DOHH2 (cell line): ENCODE results near the gene CAMKMT.

Source experiments
- H3F3A ChIP-seq: fragments of 200-600 bp; sonication (generic), shearing (Covaris generic); 2 replicates; pipeline ENCODE4 v1.6.0; 2016; ENCODE audit warnings: antibody characterized with exemption, mild to moderate bottlenecking; ENCODE audit not compliant: control insufficient read depth, insufficient read depth
- H3K27ac ChIP-seq: fragments of 200-600 bp; sonication (generic); 2 replicates; pipeline ENCODE4 v1.5.1; 2014; ENCODE audit warnings: low read depth, mild to moderate bottlenecking, low read length, moderate library complexity
- H3K27me3 ChIP-seq: fragments of 200-600 bp; sonication (generic); 2 replicates; pipeline ENCODE4 v1.6.1; 2014; ENCODE audit warnings: mild to moderate bottlenecking, low read length, mixed read lengths; ENCODE audit not compliant: control insufficient read depth
- H3K36me3 ChIP-seq: fragments of 200-600 bp; sonication (generic); 2 replicates; pipeline ENCODE4 v1.6.1; 2014; ENCODE audit warnings: mild to moderate bottlenecking, low read length, moderate library complexity, mixed read lengths; ENCODE audit not compliant: control insufficient read depth
- H3K4me1 ChIP-seq: fragments of 200-600 bp; sonication (generic); 2 replicates; pipeline ENCODE4 v1.6.1; 2014; ENCODE audit warnings: mild to moderate bottlenecking, low read length, mixed read lengths; ENCODE audit not compliant: control insufficient read depth
- H3K4me2 ChIP-seq: fragments of 200-600 bp; sonication (generic); 2 replicates; pipeline ENCODE4 v1.6.0; 2014; ENCODE audit warnings: mild to moderate bottlenecking, low read length, moderate library complexity
- H3K4me3 ChIP-seq: fragments of 200-600 bp; sonication (generic); 2 replicates; pipeline ENCODE4 v1.5.1; 2014; ENCODE audit warnings: mild to moderate bottlenecking, low read length, mixed read lengths
- H3K79me2 ChIP-seq: fragments of 200-600 bp; sonication (generic); 2 replicates; pipeline ENCODE4 v1.6.1; 2014; ENCODE audit warnings: mild to moderate bottlenecking, low read length, mixed read lengths; ENCODE audit not compliant: control insufficient read depth
- H3K9me2 ChIP-seq: fragments of 200-600 bp; sonication (generic); replicated peaks from 2 replicates; pipeline ENCODE4 v1.6.1; 2014; ENCODE audit warnings: mild to moderate bottlenecking, low read length, mixed read lengths; ENCODE audit not compliant: control insufficient read depth
- H3K9me3 ChIP-seq: fragments of 200-600 bp; sonication (generic); 2 replicates; pipeline ENCODE4 v1.6.1; 2014; ENCODE audit warnings: antibody characterized with exemption, low read length, mixed read lengths; ENCODE audit not compliant: control insufficient read depth, insufficient read depth
- H4K20me1 ChIP-seq: fragments of 200-600 bp; sonication (generic); 2 replicates; pipeline ENCODE4 v1.6.0; 2014; ENCODE audit warnings: low read depth, mild to moderate bottlenecking, antibody characterized with exemption, low read length, moderate library complexity; ENCODE audit not compliant: control insufficient read depth, insufficient read depth
- EZH2phosphoT487 ChIP-seq: fragments of 200-600 bp; sonication (generic); IDR thresholded peaks from 2 replicates; pipeline ENCODE4 v1.6.1; 2017; ENCODE audit warnings: borderline replicate concordance, mild to moderate bottlenecking, antibody characterized with exemption, low read length, moderate library complexity, mixed read lengths
- TF ChIP-seq, protein P1 (sequence below): fragments of 200-600 bp; sonication (generic); IDR thresholded peaks from one replicate; pipeline ENCODE4 v1.5.1; 2014; ENCODE audit warnings: antibody characterized with exemption, mild to moderate bottlenecking, low read depth, low read length; ENCODE audit not compliant: poor library complexity, severe bottlenecking

CAMKMT gene

DNA sequence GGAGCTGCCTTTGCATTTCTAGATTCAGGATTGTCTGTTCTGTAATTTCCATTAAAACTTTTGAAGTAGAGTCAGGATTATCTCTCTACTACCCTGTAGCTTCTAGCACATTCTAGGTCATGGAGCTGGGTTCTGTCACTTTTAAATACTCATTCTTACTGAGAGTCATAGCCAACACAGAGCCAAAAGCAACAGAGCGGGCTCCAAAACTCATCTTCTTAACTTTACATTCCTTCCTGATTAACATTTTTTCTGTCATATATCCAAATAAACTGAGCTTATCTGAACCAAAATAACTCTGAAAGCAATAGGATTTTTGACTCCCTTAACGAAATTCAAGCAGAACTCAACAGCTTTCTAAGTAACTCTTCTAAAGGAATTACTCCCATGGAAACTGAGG is 13.3 kb upstream of the CAMKMT start:
- no peaks in the 10 kb centered on the region for H4K20me1 ChIP-seq
- no peak for TF ChIP-seq EZH2phosphoT487
- TF ChIP-seq, protein P1, sequence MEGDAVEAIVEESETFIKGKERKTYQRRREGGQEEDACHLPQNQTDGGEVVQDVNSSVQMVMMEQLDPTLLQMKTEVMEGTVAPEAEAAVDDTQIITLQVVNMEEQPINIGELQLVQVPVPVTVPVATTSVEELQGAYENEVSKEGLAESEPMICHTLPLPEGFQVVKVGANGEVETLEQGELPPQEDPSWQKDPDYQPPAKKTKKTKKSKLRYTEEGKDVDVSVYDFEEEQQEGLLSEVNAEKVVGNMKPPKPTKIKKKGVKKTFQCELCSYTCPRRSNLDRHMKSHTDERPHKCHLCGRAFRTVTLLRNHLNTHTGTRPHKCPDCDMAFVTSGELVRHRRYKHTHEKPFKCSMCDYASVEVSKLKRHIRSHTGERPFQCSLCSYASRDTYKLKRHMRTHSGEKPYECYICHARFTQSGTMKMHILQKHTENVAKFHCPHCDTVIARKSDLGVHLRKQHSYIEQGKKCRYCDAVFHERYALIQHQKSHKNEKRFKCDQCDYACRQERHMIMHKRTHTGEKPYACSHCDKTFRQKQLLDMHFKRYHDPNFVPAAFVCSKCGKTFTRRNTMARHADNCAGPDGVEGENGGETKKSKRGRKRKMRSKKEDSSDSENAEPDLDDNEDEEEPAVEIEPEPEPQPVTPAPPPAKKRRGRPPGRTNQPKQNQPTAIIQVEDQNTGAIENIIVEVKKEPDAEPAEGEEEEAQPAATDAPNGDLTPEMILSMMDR = no peak
- H3K79me2 ChIP-seq = peaks cover 6% of the 10 kb centered on the region; the same call in 1 of the 2 replicates
- H3K9me2 ChIP-seq = no peaks in the 10 kb centered on the region
- no peak overlapping the region for H3K27ac ChIP-seq
- no peak overlapping the region for H3K4me2 ChIP-seq
- peaks cover 7% of the 10 kb centered on the region; the same call in 1 of the 2 replicates for H3K36me3 ChIP-seq
- no peak overlapping the region for H3K4me3 ChIP-seq
- no peaks in the 10 kb centered on the region for H3F3A ChIP-seq
- no peaks in the 10 kb centered on the region for H3K27me3 ChIP-seq
- H3K9me3 ChIP-seq = no peaks in the 10 kb centered on the region
- no peaks in the 10 kb centered on the region for H3K4me1 ChIP-seq

DNA sequence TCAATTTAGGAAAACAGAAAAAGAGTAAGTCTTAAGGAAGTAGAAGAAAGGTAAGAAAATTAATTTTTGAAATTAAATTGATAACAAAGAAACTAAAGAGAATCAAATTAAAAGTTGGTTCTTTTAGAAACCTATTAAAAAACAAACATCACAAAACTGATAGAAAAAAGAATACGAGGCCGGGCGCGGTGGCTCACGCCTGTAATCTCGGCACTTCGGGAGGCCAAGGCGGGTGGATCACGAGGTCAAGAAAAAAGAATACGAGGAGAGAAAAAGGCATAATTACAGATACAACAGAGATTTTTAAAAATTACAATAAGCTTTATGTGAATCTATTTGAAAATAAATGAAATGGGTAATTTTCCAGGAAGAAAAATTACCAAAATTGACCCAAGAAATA is 12.2 kb upstream of the CAMKMT start:
- Histone ChIP-seq H3K4me1 (no peaks in the 10 kb centered on the region), H3K9me2 (no peaks in the 10 kb centered on the region), H3K9me3 (no peaks in the 10 kb centered on the region)

GRCh38 chr2:44351088-44351487 is 10.7 kb upstream of the CAMKMT start:
- no peak for TF ChIP-seq EZH2phosphoT487
- TF ChIP-seq, protein P1 = no peak
- H3K9me2 ChIP-seq = no peaks in the 10 kb centered on the region
- H3K79me2 ChIP-seq = peaks cover 6% of the 10 kb centered on the region; the same call in 1 of the 2 replicates
- no peaks in the 10 kb centered on the region for H3K27me3 ChIP-seq
- no peak overlapping the region for H3K4me2 ChIP-seq
- no peaks in the 10 kb centered on the region for H4K20me1 ChIP-seq
- H3K9me3 ChIP-seq = no peaks in the 10 kb centered on the region
- no peaks in the 10 kb centered on the region for H3K4me1 ChIP-seq
- H3K4me3 ChIP-seq = no peak overlapping the region
- no peak overlapping the region for H3K27ac ChIP-seq
- no peaks in the 10 kb centered on the region for H3F3A ChIP-seq
- peaks cover 2% of the 10 kb centered on the region; the same call in 1 of the 2 replicates for H3K36me3 ChIP-seq

More for the DNA sequence above, 12.2 kb upstream of the CAMKMT start:
- Histone ChIP-seq H3K79me2 (peaks cover 6% of the 10 kb centered on the region; the same call in 1 of the 2 replicates), H3K4me2 (no peak overlapping the region), H3K27ac (no peak overlapping the region), H3K27me3 (no peaks in the 10 kb centered on the region), H3K4me3 (no peak overlapping the region), H4K20me1 (no peaks in the 10 kb centered on the region), H3F3A (no peaks in the 10 kb centered on the region), H3K36me3 (peaks cover 7% of the 10 kb centered on the region; the same call in 1 of the 2 replicates)
- no peak for TF ChIP-seq EZH2phosphoT487

- Histone ChIP-seq H3K9me3 (no peaks in the 10 kb centered on the region), H3K4me1 (no peaks in the 10 kb centered on the region), H3K4me3 (no peak overlapping the region), H4K20me1 (no peaks in the 10 kb centered on the region), H3K27me3 (no peaks in the 10 kb centered on the region), H3K79me2 (peaks cover 6% of the 10 kb centered on the region; the same call in 1 of the 2 replicates), H3K27ac (no peak overlapping the region), H3F3A (no peaks in the 10 kb centered on the region), H3K9me2 (no peaks in the 10 kb centered on the region), H3K36me3 (no peaks in the 10 kb centered on the region), H3K4me2 (no peak overlapping the region)
- TF ChIP-seq EZH2phosphoT487 = no peak
- TF ChIP-seq, protein P1 = no peak
These were observed 10.1 kb upstream of the CAMKMT start for GRCh38 chr2:44351676-44352075.
